Hepatocyte (in vitro differentiated cells): Measurements from ENCODE around the gene ITSN1. TPM values are rescaled to one million over a fixed set of nuclear protein-coding genes. Genes with fewer than 3 reads are reported as not detected.
"Not testable (repeated sequence)": the region's sequence is repeated elsewhere in the genome, so short reads cannot be mapped to it uniquely, and the experiment has no call there.

ENCODE experiments used
- DNase-seq: peaks from one replicate; pipeline ENCODE4 v3.0.0-alpha.2; 2016; ENCODE audit warnings: low spot score
- H2AFZ ChIP-seq: fragments of 200-600 bp; sonication (generic); 2 replicates; pipeline ENCODE4 v1.6.0; 2016; ENCODE audit warnings: antibody characterized with exemption, mild to moderate bottlenecking
- H3K27ac ChIP-seq: fragments of 200-600 bp; sonication (generic); 2 replicates; pipeline ENCODE4 v1.5.1; 2016; ENCODE audit warnings: mild to moderate bottlenecking
- H3K27me3 ChIP-seq: fragments of 200-600 bp; sonication (generic); 2 replicates; pipeline ENCODE4 v1.6.1; 2016
- H3K36me3 ChIP-seq: fragments of 200-600 bp; sonication (generic); replicated peaks from 2 replicates; pipeline ENCODE4 v1.5.1; 2016; ENCODE audit warnings: low read depth; ENCODE audit not compliant: insufficient read depth
- H3K4me1 ChIP-seq: fragments of 200-600 bp; sonication (generic); 2 replicates; pipeline ENCODE4 v1.5.1; 2016; ENCODE audit warnings: mild to moderate bottlenecking, moderate library complexity; ENCODE audit not compliant: insufficient read depth
- H3K4me2 ChIP-seq: fragments of 200-600 bp; sonication (generic); 2 replicates; pipeline ENCODE4 v1.6.0; 2016
- H3K4me3 ChIP-seq: fragments of 200-600 bp; sonication (generic); 2 replicates; pipeline ENCODE4 v1.5.1; 2016; ENCODE audit warnings: mild to moderate bottlenecking
- H3K79me2 ChIP-seq: fragments of 200-600 bp; sonication (generic); 2 replicates; pipeline ENCODE4 v1.6.0; 2017; ENCODE audit warnings: mild to moderate bottlenecking
- H3K9me2 ChIP-seq: fragments of 200-600 bp; sonication (generic); replicated peaks from 2 replicates; pipeline ENCODE4 v1.6.0; 2017; ENCODE audit warnings: mild to moderate bottlenecking; ENCODE audit not compliant: insufficient read depth
- H3K9me3 ChIP-seq: fragments of 200-600 bp; sonication (generic); 2 replicates; pipeline ENCODE4 v1.5.1; 2016; ENCODE audit warnings: low read depth, mild to moderate bottlenecking
- H4K20me1 ChIP-seq: fragments of 200-600 bp; sonication (generic); 2 replicates; pipeline ENCODE4 v1.6.0; 2016; ENCODE audit warnings: mild to moderate bottlenecking; ENCODE audit not compliant: insufficient read depth, poor library complexity, severe bottlenecking
- CTCF ChIP-seq: fragments of 200-600 bp; sonication (generic); IDR thresholded peaks from 2 replicates; pipeline ENCODE4 v1.5.1; 2016; ENCODE audit warnings: antibody characterized with exemption, mild to moderate bottlenecking; ENCODE audit not compliant: poor library complexity
- EZH2 ChIP-seq: fragments of 200-600 bp; sonication (generic); IDR thresholded peaks from 2 replicates; pipeline ENCODE4 v1.6.1; 2016; ENCODE audit warnings: antibody characterized with exemption, mild to moderate bottlenecking, borderline replicate concordance
- EZH2phosphoT487 ChIP-seq: fragments of 200-600 bp; sonication (generic); IDR thresholded peaks from one replicate; pipeline ENCODE4 v1.6.1; 2018; ENCODE audit warnings: antibody characterized with exemption, mild to moderate bottlenecking, low read depth, moderate library complexity; ENCODE audit not compliant: unreplicated experiment, severe bottlenecking
- WGBS: methylation state at CpG from one replicate; pipeline ENCODE4 v1.1.6; 2016; ENCODE audit warnings: low lambda C conversion rate; ENCODE audit errors: missing lambda C conversion rate; 5-methylcytosine and 5-hydroxymethylcytosine counted together
- polyA plus RNA-seq: library from polyadenylated mRNA; unstranded; fragments of >200 nt; fragmentation: Nextera tagmentation; extraction: Ambion mirVana; gene quantifications from 2 replicates; pipeline ENCODE4 v1.2.1, GENCODE V29; 2016
- total RNA-seq: library from RNA; depleted of rRNA; stranded (reverse); fragments of >200 nt; gene quantifications from 2 replicates; pipeline ENCODE4 v1.2.3, GENCODE V29; 2014

Gene ITSN1
- total and polyA plus RNA-seq, 2 experiments from 2014 or later: 43.6 to 46.0 TPM

GRCh38 chr21:33859373-33860102 is 217.2 kb downstream of the ITSN1 start:
- Histone ChIP-seq H4K20me1 (no peaks in the 10 kb centered on the region), H3K4me1 (no peaks in the 10 kb centered on the region), H3K9me3 (no peaks in the 10 kb centered on the region), H2AFZ (no peak overlapping the region), H3K79me2 (no peaks in the 10 kb centered on the region), H3K9me2 (no peaks in the 10 kb centered on the region), H3K4me2 (no peak overlapping the region), H3K27me3 (no peaks in the 10 kb centered on the region), H3K36me3 (no peaks in the 10 kb centered on the region), H3K4me3 (no peak overlapping the region), H3K27ac (no peak overlapping the region)
- DNase-seq: no peak
- WGBS: 92% methylated on average over 18 of the region's 18 CpGs
- TF ChIP-seq EZH2 (no peak), EZH2phosphoT487 (no peak), CTCF (no peak)

DNA sequence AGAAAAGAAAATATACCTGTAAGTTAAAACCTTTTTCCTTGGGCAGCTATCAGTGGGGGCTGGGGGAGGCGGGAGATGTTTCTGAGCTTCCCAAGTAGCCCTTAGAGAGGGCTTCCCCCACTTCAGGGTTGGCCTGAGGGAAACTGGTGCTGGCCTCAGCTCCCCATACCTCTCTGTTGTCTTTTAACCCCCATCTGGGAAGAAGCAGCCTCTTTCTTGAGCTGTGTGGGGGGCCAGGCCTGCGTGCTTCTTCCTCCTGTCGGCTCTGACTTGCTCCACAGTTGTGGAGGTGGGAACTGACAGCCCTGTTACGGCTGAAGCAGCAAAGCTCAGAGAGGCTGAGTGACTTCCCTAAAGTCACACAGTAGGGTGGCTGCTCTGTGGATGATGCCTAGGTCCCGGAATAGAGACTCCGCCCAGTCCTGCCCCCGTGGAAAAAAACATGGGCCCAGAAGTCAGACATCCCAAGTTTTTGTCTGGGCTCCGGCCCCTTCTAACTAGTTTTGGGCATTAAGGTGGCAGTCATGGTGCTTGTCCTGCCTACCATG is 218.1 kb downstream of the ITSN1 start:
- no peaks in the 10 kb centered on the region for H3K4me1 ChIP-seq
- no peaks in the 10 kb centered on the region for H3K36me3 ChIP-seq
- DNase-seq: no peak
- H3K9me3 ChIP-seq: no peaks in the 10 kb centered on the region
- H3K27me3 ChIP-seq: no peaks in the 10 kb centered on the region
- 93% methylated on average over 8 of the region's 8 CpGs for WGBS
- TF ChIP-seq CTCF (no peak), EZH2 (no peak), EZH2phosphoT487 (no peak)
- no peaks in the 10 kb centered on the region for H3K79me2 ChIP-seq
- H3K9me2 ChIP-seq: no peaks in the 10 kb centered on the region
- no peaks in the 10 kb centered on the region for H4K20me1 ChIP-seq
- H3K4me2 ChIP-seq: no peak overlapping the region
- H3K4me3 ChIP-seq: no peak overlapping the region
- H3K27ac ChIP-seq: no peak overlapping the region
- no peak overlapping the region for H2AFZ ChIP-seq

- TF ChIP-seq CTCF (no peak), EZH2 (no peak), EZH2phosphoT487 (no peak)
- Histone ChIP-seq H3K4me1 (no peaks in the 10 kb centered on the region), H3K27ac (no peak overlapping the region), H3K79me2 (no peaks in the 10 kb centered on the region), H4K20me1 (no peaks in the 10 kb centered on the region), H2AFZ (no peak overlapping the region), H3K27me3 (no peaks in the 10 kb centered on the region), H3K4me3 (no peak overlapping the region), H3K9me2 (no peaks in the 10 kb centered on the region), H3K36me3 (no peaks in the 10 kb centered on the region), H3K9me3 (no peaks in the 10 kb centered on the region), H3K4me2 (no peak overlapping the region)
- WGBS: 82% methylated on average over 3 of the region's 3 CpGs
- no peak for DNase-seq
These were observed 218.8 kb downstream of the ITSN1 start for GRCh38 chr21:33861125-33861524.

DNA sequence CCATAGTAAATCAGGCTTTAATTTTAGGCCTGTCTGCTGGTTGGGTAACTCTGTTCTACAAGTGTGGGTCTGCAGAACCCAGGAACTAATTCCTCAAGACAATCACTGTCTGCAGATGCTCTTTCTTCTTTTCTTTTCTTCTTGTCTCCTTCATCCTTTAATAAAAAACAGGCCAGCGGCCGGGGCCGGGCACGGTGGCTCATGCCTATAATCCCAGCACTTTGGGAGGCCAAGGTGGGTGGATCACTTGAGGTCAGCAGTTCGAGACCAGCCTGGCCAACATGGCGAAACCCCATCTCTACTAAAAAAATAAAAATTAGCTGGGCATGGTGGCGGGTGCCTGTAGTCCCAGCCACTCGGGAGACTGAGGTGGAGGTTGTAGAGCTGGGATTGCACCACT is 220.9 kb downstream of the ITSN1 start:
- not testable (repeated sequence) for H3K27me3 ChIP-seq, H3K36me3 ChIP-seq, H3K27ac ChIP-seq, H2AFZ ChIP-seq, DNase-seq, H3K4me2 ChIP-seq, H3K9me2 ChIP-seq, H3K9me3 ChIP-seq, H3K4me3 ChIP-seq, H4K20me1 ChIP-seq, H3K79me2 ChIP-seq, H3K4me1 ChIP-seq
- 100% methylated on average over 7 of the region's 8 CpGs for WGBS
